Activated naive CD4-positive, alpha-beta T cell treated with anti-CD3 and anti-CD28 coated beads, Interleukin-2, amount 50 U/mL, for 16 hours (primary cell): Measurements from ENCODE around the gene PHACTR3.

ENCODE experiments used
- DNase-seq: peaks from one replicate; pipeline ENCODE4 v3.0.0-alpha.2; 2020

The PHACTR3 gene

DNA sequence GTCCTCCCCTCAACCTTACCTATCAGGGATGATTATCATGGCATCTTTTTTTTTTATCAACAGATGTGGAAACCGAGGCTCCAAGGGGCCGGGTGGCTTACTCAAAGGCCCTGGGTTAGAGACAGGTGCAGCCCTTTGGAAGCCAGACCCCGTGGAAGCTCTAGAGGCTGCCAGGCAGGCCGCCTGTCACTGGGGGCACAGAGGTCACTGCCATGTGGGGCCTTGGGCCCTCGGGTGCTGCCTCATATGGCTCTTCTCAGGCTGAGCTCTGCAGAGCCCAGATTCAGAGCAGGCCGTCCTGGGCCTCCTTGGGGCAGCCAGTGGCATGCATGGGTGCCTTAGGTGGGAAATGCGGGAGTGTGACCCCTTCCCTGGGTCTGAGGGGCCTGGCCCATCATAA, 136.3 kb downstream of the PHACTR3 start:
- DNase-seq: no peak

DNA sequence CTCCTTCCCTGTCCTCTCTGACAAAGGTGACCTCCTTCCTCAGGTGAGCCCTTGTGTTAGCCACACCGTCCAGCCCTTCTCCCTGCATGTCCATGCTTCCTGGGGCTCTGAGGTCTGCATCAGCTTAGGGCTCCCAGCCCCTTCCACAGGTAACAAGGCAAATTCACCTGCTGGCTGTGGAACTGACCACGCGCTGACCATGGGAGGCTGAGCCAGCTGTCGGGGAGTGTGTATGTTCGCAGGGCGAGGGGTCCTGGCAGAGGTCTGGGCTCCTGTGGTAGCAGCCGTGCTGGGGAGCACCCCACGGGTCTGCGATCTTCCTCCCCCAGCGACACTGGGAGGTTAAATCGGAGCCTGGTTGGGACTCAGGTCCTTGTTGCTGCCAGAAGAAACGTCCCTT, 136.7 kb downstream of the PHACTR3 start:
- DNase-seq: no peak

DNA sequence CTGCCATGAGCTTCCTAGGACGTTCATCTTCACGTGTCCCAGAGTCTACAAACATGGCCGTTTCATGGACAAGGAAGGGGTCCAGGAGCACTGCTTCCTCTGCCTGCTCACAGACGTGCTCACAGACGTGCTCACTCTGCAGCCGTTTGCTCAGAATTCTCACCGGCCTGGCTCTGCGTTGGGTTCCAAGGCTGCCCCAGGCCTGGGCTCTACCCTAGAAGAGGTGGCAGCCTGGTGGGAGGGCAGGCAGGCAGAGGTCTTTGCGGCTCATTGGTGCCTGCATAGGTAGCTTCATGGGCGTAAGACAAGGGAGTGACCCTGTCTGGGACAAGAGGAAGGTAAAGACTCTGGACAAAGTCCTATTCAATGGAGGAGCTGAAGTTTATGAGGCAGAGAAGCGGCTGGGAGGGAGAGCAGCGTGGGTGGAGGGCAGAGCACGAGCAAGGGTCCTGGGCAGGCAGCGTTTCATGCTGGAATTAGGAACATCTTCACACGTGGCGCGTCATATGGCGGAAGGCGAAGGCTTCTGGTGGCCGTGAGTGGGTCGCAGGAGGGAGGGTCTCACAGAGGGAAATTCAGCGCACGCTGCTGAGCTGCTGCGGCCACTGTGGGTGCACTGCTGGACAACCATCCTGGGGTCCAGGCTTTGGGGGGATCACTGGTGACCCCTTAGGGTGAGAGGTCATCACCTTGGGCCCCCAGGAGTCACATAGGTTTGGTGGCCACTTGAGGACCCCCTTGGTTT, 138.2 kb downstream of the PHACTR3 start:
- DNase-seq: no peak

DNA sequence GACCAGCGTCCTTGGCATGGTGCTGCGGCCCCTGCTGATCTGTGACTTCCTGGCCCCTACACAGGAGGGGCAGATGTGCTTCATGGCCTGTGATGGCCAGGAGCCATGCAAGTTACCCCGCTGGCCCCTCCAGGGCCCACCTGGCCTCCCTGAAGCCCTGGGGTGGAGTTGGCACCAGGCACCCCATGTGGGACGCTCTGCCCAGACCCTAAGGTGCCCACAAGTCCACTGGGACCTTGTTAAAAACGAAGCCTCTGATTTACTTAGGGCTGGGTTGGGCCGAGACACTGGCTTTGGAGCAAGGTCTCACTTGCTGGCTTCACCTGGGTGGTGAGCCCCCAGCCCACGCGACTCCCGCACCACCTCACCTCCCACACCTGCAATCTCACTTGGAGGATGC, 139.0 kb downstream of the PHACTR3 start:
- no peak for DNase-seq

DNA sequence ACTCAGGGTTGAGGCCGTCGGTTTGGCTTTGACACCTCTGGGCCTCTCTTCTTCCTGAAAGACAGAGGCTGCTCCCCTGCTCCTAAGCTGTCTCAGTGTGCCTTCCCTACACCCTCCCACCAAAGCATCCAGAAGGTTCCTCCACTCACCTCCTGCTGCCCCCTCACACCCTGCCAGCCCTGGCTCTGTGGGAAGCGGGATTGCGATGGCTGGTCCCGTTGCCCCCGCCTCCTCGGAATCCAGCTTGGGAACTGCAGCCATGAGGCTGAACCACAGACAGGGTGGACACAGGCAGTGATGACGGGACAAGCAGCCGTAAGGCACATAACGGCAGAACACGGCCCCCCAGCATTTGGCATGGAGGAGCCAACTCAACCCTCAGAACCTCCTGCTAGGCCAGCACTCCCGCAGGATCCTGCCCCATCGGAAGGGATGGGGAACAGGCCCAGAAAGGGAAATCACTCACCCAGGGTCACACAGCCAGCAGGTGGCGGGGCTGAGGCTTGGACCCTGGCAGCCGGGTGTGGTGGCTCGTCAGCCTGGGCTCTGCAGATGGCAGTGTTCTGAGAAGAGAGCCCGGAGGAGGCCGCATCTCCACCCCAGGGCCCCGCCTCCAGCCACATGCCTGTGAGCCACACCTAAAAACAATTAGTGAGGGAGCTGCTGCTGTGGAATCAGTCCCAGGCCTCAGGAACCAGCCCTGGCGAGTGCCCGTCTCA, 139.6 kb downstream of the PHACTR3 start:
- no peak for DNase-seq

DNA sequence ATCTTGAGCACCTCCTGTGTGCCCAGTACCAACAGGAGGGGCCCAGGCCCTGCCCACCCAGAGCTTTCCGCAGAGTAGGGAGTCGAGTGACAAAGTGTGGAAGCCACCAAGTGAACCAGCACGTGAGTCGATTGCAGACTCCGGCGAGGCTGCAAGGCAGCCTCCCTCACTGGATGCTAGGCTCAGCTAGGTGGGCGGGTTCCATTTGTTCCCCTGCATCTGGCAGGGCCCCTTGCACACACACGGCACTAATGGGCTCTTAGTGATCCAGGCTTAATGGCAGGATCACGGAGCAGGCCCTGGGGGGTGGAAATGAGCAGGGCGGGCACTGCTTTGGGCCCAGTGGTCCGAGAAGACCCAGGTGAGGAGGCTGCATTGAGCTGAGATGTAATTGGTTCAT, 140.4 kb downstream of the PHACTR3 start:
- DNase-seq: no peak

DNA sequence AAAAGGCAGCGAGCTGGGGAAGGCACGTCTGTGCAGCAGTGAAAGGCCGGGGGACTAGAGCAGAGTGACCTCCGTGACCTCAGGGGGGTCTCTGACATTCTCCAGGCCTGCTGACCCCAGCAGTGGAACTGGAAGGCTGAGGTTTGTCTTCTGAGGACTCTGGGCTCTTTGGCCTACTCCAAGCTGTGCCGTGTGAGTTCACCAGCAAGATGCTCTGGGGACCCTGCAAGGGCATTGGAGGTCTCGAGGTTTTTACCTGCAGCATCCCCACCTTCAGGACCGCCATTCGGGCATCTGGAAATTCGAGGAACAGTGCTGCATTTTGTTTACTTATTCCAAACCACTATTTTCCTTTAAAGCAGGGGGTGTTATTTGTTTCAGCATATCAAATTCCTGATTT, 140.9 kb downstream of the PHACTR3 start:
- DNase-seq: no peak

DNA sequence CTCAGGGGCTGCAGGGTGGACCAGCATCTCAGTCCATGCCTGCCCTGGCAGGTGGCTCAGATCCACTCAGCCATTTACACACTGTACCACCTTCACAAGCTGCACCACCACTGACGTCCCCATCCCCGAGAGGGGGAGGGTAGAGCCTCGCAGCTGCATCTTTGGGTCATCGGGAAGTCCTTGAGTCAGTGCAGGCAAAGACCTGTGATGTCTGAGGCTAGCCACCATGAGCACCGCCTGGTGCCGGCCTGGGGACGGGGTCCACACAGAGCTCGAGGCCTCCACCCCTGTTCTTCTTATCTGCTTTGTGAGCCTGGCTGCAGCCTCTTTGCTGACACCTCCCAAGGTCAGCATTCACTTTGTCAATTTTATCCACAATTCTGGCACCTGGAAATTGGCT, 141.4 kb downstream of the PHACTR3 start:
- no peak for DNase-seq

DNA sequence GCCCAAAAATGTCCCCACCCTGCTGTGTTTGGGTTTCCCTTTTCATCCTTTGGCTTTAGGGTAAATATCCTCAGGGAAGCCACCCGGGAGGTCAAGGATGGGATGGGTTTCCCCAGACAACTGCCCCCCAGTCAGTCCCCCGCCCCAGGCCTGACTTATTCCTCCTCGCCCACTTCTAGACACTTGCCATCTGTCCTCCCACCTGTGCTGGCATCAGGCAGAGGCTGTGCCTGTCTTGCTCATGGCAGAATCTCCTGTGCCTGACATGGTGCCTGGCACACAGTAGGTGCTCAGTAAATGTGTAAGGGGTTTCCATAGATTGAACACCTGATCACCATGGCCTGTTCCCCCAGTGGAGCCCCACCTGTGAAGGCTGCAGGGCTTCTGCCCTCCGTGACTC, 141.8 kb downstream of the PHACTR3 start:
- no peak for DNase-seq

DNA sequence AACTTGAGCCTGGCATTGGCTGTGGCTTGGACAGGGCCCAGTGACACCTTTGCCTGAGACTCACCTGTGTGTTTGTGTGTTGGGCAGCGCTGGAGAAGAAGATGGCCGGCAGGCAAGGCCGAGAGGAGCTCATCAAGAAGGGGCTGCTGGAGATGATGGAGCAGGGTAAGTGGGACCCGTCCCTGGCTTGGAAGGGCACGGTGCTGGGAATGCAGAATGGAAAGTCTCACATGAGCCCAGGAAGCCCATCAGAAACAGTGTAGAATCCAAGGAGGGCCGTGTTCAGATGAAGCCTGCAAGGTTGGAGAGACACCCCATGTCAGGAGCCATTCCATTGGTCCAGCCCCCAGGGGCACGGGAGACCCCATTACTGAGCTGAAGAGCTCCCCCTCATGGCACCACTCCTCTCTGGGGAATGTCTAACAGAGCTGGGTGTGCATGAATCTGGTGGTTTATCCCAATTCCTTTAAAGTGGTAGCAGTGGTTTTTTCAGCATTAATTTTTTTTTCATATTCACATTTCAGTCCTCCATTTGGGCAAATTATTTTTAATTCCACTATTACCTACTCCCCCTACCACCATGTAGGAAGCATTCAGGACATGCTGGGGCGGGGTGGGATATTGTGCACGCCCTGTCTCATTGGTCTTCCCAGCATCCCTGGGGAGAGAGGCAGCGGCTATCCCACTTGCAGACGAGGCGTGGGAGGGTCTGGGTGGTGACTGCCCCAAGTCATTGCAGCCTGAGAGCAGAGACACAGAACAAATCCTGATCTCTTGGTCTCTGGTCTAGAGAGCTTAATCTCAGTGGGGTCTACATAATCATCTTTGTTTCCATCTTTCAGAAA, 143.6 kb downstream of the PHACTR3 start:
- no peak for DNase-seq

DNA sequence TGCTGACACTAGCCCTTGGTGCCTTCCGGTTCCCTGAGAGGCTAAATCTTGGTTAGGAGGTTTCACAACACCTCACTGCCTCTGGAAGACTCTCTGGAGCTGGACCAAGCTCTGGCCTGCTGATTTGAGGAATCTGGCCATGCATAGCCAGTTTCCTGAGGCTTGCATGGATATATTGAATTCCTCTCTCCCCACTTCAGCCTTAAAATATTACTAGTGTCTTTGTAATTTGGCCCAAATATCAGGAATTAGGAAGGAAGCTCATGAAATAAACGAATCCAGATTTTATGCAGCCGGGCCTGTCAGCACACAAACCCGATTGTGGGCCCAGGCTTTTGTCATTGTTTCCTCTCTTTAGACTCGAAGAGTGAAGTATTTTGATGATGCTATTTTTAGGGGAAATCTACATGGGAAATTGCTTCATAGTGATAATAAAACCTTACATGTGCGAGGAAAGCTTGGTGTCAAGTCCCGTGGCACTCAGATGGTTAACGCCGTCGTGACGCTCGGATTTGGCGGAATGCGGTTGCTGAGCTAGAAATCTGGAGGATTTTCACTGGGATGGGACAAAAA, 144.4 kb downstream of the PHACTR3 start:
- DNase-seq: no peak

DNA sequence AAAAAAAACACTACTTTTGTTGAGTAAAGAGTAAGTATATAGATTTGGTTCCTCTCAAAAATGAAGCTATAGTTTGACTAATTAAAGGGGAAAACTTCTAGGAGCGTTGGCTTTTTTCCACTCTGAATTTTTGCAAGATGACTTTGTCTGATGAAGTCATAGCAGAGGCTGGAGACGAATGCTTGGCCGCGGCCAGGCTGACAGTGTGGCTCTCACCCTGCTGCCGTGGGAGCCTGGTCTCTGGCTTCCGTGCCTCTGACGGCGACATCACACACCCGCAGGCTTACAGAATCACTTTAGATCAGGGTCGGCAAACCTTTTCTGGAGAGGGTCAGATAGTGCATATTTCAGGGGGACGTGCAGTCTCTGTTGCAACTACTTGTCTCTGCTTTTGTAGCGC, 145.0 kb downstream of the PHACTR3 start:
- DNase-seq: no peak

DNA sequence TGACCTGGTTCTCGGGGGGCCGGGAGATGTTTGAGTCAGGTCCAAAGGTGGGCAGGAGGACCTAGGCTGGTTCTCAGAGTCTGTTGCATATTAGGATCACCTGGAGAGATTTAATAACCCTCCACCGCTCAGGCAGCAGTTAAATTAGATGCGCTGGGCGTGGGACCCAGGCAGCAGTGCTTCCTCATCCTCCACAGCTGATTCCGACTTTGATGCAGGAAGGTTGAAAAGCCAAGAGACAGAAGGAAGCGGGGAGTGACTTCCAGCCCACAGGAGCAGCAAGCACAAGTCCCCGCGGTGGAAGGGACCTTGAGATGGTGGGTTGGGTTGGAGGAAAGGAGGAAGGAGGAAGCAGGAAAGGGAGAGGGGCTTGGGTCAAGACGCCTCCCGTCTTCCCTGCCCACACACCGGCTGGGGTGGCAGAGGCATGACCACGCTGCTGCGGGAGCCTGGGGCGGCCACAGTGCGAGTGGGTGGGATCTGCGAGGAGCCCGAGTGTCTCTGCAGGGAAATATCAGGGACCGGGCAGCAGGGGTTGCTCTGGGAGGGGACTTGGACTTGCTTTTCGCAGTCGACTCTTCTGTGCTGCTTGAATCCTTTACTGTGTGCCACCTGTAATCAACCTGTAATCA, 146.0 kb downstream of the PHACTR3 start:
- DNase-seq: no peak

DNA sequence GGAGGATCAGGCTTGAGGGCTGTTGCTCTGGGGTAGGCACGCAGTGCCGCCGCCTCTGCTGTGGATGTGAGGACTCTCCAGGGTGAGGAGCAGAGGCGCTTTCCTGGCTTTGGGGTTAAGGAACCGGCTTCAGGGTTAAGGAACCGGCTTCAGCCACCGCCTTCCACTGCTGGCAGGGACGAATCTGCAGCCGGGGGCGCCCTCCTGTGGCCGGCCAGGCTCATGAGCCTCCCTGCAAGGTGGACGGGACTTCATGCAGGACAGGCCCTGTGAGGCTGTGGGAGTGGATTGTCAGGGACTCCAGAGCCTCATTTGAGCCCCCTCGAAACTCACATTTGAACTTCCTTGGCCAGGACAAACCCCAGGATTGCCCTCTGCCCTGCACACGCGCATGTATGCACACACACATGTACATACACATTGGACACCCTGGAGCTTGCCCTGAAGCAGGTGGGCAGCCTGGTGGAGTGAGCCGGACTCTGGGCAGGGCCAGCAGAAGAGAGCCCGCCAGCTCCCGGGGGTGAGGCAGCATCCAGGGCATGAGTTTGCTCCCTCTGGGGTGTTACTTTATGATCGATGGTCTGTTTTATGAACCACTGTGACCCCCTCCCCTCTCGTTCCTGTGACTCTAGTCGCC, 146.9 kb downstream of the PHACTR3 start:
- no peak for DNase-seq

DNA sequence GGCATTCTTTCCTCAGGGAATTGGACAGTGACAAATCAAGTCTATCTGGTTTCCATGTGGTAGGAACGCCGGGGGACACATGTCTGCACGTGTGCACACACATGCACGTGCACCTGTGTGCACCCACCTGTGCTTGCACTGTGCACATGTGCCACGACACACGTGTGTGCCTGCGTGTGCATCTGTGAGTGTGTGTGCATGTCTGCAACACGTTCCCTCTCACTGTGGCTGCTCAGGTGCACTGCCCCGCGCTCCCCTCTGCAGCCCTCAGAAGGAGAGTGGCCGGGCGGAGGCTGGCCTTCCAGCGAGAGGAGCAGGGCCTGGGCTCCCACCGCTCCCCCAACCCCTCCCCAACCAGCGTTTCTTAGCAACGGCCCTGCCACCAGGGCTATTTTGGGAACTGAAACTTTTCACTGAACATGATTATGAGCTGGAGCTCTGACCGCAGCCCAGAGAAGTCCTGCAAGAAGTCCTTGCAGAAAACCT, 147.8 kb downstream of the PHACTR3 start:
- no peak for DNase-seq

DNA sequence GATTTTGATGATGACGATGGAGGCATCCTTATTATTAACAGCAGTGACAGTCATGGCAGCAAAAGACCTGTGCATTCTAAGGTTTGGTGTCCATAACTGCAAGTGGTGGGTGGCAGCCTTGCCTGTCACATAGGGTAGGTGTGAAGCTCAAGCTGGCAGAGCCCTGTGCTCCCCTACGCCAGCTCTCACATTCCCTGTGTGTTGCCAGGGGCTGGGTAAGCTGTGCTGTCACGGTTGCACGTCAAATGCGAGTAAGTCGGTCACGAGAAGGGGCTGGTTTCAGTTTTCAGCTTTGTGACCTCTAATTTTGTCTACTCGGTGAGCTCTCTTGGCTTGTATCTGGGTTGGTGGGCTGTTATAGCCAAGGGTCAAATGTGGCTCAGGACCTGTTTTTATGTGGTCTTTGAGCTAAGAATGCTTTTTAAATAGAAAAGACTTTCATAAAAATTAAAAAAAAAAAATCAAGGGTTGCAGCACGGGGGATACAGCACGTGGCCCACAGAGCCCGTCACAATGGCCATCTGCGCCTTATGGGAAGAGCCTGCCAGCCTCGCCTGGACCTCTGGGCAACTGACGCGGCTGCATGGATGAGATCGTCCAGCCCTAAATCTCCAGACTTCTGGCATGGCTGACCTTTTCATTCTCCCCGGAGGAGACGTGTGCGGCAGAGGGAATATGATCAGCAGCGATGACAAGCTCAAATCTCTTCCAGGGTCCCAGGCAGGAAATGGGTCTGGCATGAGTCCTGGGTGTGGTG, 148.5 kb downstream of the PHACTR3 start:
- DNase-seq: no peak

DNA sequence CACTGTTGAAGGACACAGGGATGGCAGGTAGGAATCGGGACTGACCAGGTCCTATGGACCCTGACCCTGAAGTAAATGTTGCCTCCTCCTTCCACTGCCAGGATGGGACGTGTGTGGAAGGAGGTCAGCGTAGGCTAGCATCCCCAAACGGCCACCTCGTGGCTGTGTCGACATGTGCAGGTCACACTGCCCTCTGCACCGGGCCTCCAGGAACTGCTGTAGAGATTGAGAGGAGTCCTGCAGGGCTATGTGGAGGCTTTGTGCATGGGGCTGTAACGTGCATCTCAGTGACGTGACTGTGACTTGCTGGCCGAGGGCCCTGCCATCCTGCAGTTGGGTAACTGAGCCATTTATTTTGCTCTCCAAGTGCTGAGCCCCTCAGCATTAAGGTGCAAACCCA, 149.5 kb downstream of the PHACTR3 start:
- DNase-seq: no peak

DNA sequence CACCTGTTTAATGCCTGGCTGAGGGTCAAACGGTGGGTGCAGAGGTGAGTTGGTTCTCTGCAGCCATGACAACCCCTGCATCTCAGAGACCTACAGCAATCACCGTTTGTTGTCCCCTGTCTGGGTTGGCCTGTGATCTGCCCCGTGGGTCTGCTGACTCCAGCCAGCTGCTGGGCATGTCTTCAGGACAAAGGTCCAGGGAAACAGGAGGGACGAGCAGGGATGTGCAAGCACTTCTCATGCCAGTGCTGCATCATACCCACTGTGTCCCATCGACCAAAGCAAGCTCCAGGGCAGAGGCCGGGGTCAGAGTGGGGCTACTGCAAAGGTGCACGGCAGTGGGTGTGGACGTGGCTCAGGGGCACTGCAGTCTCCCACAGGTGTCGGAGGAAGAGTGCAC, 150.2 kb downstream of the PHACTR3 start:
- DNase-seq: no peak

DNA sequence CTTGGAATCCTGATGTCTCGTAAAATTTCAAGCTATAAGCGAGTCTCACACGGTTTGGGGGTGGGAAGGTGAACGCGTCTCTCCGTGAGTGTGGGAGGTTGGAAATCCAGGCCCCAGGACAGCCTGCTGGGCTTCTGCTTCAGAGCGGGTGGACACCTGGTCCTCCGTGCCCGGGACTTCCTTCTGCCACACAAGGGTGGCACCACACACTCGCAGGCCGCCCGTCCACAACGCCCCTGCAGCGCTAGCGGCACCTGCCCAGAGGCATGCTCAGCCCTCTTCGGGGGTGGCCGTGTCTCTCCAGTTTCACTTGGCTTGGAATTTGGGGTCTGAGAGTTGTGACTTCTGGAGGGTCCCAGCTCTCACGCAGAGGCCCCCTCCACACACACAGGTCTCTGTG, 151.9 kb downstream of the PHACTR3 start:
- no peak for DNase-seq

DNA sequence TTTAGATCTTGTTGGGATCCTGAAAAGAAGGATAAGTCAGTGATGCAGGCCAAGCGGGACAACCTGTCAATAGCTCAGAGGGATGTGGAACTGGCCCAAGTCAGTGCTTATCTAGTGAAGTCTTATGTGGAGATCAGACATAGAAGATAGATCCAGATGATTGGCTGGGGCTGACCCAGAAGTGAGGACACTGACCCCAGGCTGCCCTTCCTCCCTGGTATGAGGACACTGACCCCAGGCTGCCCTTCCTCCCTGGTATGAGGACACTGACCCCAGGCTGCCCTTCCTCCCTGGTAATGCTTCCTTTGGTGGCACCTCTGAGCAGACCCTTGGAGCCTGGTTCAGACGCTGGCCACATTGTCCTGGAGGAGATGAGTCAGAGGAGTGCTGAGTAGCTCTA, 159.7 kb downstream of the PHACTR3 start:
- no peak for DNase-seq

DNA sequence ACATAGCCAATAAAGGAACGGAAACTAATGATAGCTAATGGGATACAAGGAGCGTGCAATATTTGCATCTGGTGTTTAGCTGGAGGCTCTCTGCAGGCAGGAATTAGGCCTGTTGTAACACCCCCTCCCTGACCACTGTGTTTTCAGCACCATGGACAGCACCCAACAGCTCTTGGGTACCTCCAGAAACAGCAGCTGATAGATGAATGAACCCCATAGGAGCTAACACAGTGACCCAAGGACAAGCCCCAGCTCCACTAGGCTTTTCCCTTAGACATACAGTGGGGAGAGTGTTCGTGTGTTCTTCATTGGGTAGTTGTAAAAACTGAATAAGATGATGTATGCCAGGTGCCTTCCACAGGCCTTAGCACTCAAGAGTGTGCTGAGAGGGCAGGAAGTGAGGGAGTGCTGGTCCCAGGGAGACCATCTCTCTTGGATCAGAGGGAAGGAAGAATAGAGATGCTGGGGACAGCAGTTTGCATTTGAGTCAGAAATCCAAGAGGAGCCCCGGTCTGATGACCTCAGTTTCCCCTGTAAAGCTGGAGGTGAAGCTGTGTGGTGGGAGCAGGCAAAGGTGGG, 161.3 kb downstream of the PHACTR3 start:
- no peak for DNase-seq
